HG03095 (cell line): ENCODE data around the gene GARIN5A.

Source experiments
- ATAC-seq: cut with Tn5 transposase; IDR thresholded peaks from one replicate; pipeline ENCODE4 v1.9.1; 2021; ENCODE audit warnings: moderate library complexity; ENCODE audit not compliant: unreplicated experiment

GARIN5A gene

DNA sequence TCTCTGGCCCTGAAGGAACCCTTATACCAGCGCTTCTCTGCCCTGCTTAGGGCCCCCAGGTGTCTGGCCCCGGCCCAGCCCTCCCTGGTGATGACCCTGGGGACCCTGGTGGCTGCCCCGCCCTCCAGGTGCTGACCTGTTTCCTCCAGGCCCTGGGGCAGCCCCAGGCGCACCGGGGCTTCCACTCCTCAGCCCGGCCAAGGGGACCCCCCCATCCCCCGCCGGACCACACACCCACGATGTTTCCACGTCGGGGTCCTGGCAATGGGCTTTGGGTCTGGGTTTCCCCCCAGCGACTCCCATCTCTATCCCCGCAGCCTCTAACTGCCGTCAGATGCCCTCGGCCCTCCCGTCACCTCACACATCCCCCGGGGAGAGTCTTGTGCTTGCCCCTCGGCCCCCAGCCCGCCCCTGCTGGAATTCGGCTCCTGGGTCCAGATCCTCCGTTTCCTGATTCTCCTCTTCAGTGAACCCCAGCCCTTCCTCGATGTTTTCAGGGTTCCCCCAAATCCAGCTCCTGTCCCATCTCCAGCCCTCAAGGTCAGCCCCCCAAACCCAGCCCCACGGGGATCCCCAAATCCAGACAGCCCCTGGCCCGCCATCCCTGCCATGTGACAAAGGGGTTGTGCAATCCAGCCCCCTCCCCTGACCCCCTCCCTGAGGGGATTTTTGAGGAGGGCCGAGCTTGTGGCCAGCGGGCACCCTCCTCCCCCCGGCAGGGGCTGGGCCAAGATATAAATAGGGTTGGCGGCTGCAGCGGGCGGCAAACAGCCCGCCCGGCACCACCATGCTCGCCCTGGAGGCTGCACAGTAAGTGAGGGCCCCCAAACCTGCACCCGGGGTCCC lies 58.2 kb downstream of the GARIN5A start, which contains the start of gene SPIB:
Gene SPIB (plus strand): TSS at position 763 of the 846 bp plus-strand sequence. CDS start 25 bp downstream, at position 788.
- ATAC-seq, result no peak

DNA sequence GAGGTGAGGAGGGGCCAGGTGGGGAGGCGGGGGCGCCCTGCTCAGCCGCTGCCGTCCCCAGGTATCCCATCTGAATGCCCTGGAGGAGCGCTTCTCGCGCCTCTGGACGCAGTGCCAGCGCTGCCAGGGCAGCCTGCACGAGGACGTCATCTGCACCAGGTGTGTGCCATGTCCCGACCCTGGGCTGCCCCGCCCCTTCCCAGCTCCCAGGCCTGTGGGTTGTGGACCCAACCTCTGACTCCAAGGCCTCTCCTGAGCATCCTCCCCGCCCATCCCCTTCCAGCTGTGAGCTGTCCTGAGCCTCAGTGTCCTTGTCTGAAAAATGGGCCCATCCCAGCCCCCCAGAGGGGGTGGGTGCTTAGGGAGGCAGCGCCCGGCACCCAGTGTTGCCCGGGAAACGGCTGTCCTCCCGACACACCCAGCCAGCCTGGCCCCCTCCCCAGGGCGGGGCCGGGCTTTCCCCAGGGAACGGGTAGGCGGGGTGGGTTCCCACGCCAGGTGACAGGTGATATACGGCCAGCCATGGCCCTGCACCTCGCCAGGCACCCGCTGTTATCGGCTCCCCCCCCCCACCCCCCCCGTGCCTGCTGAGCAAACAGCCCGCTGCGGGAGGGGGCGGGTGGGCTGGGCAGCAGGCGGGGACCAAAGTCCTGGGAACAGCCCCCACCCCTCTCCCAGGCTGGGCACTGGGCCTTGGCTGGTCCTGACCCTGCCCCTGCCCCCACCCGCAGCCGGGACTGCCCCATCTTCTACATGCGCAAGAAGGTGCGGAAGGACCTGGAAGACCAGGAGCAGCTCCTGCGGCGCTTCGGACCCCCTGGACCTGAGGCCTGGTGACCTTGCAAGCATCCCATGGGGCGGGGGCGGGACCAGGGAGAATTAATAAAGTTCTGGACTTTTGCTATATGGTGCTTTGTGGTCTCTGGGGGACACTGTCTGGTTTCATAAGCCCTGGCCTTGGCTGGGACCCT lies 59.3 kb downstream of the GARIN5A start:
- ATAC-seq, result no peak
